GM12891 (cell line): ENCODE measurements around the gene YIPF1.

ENCODE experiments used
- POLR2A ChIP-seq: IDR thresholded peaks from 2 replicates; pipeline ENCODE4 v1.6.1; 2011; ENCODE audit warnings: low read depth, low read length, control low read depth
- TAF1 ChIP-seq: IDR thresholded peaks from 2 replicates; pipeline ENCODE4 v1.6.1; 2011; ENCODE audit warnings: low read depth, low read length, control low read depth

GRCh38 chr1:53931523-53931922, 41.9 kb upstream of the YIPF1 start:
- TF ChIP-seq POLR2A (no peak), TAF1 (no peak)
